Measurements from ENCODE around the gene MRTO4.
"Not testable (repeated sequence)": the region's sequence is repeated elsewhere in the genome, so short reads cannot be mapped to it uniquely, and the experiment has no call there.

Gene MRTO4

DNA sequence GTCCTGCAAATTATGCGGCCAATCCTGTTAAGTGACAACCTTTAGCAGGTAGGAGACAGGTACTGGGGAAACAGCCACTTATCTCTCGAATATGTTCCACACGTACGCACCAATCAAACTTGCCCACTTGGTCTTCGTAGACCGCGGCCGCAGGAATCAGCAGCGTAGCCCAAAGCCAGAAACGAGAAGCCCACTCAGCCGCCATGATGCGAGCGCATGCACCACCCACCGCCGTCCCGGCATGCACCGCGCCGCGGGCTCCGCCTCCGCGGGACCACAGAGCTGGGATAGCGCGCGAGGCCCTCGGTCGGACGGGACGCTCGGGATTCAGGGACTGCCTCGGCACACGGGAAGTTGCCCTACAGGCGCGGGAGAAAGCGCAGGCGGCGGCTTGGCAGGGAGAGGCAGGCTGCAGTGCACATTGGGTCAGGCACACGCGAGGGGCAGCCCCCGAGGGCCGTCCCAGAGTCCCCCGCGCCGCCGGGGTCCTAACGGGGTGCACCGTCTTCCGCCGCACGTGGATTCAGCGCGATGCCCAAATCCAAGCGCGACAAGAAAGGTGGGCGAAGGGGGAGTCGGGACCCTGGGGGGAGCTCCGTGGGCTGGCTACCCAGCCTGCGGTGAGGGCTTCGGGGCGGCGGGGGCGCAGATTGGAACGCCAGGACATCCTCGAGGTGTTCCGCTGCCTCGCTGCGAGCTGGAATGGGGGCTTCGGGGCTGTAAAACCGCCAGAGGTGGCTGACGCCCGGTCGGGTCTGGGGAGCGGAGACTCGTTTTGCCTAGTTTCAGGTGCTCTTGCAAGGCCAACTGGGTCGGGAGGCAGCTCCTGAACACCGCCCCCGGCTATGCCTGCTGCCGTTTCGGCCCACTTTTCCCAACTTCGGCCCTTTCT, at the start of gene MRTO4, which contains the start of gene EMC1:
Gene MRTO4 (plus strand): TSS at position 501 of the 892 bp plus-strand sequence. CDS start 31 bp downstream, at position 532.
Gene EMC1 (minus strand): TSS at position 220 of the 892 bp plus-strand sequence. CDS start 15 bp downstream, at position 205.
- peak; percentile 49 to 58 for DNase-seq (ENCODE audit: low read depth in 2 of 2)

DNA sequence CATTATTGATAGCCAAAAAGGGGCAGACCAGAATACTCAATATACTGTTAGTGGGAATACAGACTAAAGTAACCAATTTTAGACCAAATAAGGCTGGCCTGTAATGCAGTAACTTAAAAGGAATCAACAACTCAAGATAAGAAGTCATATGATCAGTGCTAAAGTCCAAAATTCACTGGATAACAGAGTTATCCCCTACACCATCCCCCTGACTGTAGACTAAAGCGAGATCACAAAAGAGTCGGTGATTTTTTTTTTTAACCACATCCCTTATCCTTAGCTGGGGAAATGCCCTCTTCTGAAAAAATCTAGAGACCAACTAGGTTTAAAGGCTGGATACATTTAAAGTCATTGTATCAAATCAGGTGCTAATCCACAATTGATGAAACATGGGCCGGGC, 49.2 kb upstream of the MRTO4 start:
- DNase-seq (ENCODE audit: low read depth in 2 of 2) = no peak

DNA sequence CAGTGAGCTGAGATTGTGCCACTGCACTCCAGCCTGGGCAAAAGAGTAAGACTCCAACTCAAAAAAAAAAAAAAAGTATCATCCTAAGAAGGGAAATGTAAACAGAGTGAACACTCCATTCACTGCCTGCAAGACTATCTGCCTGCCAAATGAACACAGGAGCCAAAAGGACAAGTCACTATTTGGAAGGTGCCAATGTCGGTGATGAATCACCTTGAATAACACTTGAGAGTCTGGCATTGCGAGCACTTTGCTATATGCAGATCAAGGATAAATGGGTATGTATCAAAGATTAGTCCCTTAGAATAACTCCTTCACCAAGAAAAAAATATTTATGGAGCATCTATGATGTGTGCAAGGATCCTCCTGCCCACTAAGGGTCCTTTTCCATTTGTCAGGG, 48.2 kb upstream of the MRTO4 start:
- DNase-seq (ENCODE audit: low read depth in 2 of 2) = no peak

DNA sequence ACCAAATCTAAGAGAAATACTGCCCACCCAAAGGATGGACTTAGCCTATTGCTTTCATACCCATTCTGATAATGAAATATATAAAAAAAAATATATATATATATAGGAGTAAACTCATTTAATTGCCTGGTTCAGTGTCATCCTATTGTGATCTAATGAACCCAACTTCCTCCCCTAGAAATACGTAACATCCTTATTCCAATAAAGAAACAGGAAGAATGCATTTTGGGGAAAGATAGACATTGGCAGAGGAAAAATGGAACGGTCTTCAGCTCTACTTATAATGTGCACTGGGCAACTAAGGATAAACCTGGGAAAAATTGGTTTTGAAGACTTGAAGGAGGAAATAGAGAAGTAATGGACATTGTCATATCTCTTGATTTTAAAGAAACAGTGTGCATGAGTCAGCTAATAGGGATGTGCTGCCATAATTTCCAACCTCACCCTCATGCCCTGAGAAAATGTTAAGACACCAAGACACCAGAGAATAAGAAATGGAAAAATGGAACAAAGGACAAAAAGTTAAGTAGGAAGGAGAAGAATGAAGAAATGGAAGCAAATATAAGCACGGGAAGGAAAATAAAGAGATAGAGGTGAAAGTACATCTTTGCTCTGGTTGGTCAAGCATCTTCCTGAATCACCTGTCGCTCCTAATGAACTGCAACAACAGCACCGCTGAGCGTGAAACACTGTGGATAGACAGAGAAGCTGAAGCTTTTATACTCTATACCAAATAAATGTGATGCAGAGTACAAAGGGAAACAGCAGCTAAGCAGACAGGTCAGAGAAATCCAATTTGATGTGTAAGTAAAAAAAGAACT, 46.9 kb upstream of the MRTO4 start:
- no peak for DNase-seq (ENCODE audit: low read depth in 2 of 2)

DNA sequence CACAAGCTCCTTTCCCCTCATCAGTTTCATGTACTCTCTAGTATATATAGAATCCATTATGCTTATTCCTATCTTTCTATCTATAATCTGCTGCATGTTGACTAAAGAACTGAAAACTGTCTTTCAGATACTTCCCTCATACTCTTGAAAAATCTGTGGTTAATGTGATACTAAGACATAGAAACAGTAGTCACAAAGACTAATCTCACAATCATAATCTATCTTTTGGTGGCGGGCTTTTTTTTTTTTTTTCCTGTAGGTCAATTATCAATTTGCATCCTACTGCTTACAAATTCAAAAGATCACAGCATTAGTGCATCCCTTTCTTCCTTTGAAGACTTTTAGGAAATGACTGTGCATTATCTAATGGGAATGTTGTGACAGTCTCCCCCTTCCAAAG, 46.2 kb upstream of the MRTO4 start:
- no peak for DNase-seq (ENCODE audit: low read depth in 2 of 2)

DNA sequence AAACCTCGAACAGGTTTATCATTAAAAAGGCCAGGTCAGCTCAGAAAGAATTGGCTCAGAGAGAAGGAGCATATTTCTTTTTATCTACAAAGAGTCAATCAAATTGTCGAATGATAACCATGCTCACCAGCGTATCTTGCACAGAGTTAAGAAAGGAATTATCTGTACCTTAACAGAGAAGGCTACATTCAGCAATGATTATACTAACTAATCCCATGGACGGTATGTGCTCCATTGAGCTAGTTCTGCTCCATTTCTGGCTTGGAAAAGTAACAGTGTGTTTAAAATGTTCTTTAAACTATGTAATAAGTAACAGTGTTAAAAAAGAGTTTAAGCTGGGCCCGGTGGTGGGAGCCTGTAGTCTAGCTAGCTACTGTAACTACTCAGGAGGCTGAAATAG, 45.8 kb upstream of the MRTO4 start:
- no peak for DNase-seq (ENCODE audit: low read depth in 2 of 2)

DNA sequence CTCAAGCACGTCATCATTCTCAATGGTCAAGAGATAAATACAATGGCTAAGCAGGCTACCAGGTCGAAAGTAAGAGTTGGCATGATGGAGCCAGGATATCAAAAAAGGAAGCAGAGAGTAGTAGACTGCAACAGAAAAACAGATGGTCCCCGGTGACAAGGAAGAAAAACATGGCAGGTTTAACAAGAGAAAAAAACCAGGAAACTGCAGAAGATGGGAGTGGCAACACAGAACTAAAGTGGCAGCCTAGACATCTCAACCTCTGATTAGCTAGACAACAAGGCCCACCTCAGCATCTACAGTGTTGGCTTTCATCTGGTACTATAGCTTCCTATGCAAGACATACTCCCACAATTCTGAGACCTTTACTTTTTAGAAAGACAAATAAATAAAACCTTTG, 44.7 kb upstream of the MRTO4 start:
- no peak for DNase-seq (ENCODE audit: low read depth in 2 of 2)

DNA sequence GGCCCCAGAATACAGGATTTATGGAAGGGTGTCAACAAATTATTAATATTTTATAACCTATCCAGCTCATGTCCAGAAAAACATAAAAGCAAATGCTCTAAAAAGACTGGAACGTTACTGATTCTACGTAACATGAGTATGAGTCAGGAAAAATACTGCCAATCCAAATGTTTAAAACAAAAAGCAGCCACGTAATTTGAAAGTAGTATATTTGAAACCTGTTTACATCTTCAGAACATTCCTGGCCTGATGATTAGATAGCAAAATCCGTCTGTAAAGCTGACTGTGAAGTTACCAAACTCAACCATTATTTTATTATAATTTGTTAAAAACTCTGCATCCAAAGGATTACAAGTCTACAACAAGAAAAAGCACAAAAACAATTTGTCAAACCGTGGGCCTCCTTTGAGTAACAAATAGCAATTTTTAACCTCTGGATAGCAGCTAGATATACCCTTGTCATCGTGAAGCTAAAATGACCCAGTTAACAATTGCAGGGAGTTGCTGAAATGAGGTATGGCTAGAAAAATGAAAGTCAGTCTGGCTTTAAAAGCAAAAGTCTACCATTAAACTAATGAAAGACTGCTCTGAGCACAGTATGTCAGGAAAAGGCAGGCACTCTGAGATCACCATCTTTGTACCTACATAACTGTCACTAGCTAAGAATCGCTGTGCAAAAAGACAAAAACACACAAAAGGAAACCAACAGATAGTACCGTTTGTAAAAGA, 42.7 kb upstream of the MRTO4 start:
- DNase-seq (ENCODE audit: low read depth in 2 of 2) = no peak

DNA sequence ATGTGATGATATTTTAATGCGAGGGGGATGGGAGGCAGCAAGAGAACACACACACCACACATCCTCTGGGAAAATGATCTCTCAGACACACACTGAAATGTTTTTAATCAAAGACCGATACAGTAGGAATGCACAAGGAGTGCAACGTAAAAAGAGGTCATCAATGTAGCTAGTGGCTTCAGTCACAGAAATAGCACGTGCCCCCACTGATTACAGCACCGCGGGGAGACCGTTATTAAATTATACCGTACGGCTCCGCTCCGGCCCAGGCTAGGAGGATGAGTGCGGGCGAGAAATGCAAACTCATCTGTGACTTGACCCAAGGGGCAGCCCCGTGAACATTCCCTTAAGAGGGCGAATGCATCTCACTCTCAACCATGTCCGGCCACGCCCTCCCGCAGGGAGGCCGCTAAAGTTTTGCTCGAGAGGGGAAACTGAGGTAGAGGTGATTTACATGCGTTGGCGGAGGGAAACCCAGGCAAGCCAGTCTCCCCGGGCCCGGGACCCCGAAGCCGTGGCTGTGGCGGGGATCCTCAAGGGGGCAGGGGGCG, 42.1 kb upstream of the MRTO4 start:
- no peak for DNase-seq (ENCODE audit: low read depth in 2 of 2)

DNA sequence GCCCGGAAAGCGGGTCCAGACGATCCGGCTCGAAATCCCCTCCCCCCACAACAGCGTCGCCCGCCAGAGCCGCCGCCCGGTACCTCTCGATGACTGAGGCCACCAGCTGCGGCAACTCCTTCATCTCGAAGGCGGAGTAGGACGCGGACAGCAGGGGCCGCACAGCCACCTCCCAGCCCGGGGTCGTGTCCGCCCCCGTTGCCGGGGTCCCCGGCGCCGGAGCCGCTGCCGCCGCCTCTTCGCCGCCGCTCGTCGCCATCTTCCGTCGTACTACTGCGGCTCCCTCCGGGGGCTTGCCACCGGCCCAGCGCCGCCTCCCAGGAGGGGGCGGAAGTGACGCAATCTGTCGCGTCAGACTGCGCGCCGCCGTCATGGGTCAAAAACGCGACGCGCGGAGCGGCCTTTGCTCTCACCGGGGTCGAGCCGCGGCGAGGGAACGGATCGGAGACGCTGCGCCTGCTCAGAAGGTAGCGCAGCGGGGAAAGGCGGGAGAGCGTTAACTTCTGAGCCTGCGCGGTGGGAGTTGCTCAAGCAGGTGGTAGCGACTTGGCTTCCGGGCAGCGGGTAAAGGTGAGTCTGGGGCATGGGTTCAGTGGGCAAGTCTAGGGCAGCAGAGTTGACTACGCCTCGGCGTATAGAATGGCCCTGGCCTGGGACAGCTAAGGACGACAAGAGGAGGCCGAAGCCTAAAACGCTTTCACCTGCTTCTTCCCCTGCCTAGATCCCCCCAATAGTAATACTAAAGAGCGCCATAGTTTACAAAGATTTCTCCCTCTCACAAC, 41.4 kb upstream of the MRTO4 start, which contains the start of gene UBR4:
Gene UBR4 (minus strand): TSS at position 277 of the 782 bp plus-strand sequence. CDS start 18 bp downstream, at position 259.
- DNase-seq (ENCODE audit: low read depth in 2 of 2) = peak; percentile 79 to 81

DNA sequence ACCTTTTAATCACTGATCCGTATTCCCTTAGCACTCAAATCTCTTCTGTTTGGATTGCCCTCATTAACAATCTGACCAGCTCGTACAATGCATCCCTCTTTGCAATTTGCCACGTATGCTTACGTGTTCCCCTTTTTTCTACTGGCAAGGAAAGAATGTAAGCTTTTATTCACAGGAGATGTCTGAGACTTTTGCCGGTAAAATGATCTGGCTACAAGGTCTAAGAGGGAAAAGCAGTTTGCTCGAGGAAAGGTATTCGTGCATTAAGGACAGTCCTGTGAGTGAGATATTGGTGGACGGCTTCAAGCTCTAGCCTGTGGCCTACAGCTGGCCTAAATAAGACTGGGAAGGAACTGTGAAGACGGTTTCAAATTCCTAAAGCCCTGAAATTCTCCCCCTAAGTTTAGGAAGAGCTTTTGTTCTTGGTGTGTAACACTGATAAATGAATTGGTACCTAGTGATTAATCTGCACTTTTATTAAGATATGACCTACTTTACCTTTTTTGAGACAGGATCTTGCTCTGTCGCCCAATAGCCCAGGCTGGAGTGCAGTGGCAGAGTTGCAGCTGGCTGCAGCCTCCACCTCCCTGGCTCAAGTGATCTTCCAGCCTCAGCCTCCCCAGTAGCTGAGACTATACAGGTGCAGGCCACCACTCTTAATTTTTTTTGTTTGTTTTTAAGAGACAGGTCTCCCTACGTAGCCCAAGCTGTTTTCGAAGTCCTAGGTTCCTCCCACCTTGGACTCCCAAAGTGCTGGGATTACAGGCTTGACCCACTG, 40.6 kb upstream of the MRTO4 start:
- no peak for DNase-seq (ENCODE audit: low read depth in 2 of 2)

DNA sequence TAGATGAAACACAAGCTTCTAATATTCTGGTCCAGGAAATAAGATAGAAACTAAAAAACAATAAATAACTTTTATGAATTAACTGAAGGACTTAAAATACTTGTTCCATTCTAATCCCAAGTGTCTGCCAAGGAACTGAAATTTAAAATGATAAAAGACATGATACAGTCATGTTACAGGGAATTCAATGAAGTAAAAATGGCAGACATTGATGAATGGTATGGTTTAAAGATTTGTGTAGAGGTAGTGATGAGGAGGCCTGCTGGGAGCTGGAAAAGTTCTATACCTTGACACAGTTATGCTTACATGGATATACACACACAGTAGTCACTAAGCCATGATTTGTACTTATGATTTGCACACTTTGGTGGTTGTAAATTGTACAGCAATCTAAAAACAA, 39.4 kb upstream of the MRTO4 start:
- no peak for DNase-seq (ENCODE audit: low read depth in 2 of 2)

DNA sequence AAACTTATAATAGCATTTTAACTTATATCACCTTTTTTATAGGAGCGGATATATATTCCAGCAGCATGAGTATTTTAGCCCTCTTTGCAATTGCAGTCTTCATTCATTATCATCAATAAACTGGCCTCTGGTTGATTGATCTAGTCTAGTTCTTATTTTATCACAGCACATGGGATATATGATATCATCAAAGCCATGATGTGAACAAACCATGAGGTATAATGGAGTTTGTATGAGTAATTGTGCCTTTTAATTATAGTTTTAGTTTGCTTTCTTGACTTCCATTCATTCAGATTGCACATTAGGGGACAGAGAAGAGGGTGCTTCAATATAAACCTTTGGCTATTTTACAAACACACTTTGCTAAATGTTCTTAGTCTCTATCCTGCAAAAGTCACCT, 38.0 kb upstream of the MRTO4 start:
- no peak for DNase-seq (ENCODE audit: low read depth in 2 of 2)

DNA sequence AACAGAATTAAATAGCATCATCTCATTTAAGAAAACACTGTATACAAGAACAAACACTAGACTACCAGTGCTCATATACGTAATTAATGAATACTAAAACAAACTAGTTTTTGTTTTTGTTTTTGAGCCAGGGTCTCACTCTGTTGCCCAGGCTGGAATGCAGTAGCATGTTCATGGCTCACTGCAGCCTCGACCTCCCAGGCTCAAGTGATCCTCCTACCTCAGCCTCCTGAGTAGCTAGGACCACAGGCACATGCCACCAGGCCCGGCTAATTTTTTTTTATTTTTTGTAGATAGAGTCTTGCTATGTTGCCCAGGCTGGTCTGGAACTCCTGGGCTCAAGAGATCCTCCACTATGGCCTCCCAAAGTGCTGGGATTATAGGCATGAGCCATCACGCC, 35.0 kb upstream of the MRTO4 start:
- not testable (repeated sequence) for DNase-seq (ENCODE audit: low read depth in 2 of 2)

DNA sequence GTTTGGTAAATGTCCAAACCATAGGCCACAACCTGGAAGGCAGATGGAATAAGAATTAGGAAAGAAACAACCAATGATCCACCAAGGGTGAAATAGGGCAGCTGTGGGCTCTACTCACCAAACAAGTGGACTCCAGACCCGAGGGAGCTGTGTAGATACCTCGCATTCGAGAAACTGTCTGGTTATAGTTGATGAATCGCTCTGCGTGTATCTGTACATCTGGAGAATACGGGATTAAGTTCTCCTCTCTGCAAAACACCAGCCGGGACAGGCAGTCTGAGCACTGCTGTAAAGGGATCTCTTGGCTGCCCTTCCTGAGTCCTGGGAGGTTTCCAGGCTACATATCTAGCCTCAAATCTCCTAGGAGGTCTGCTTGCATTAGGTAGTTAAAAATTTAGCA, 32.2 kb upstream of the MRTO4 start:
- DNase-seq (ENCODE audit: low read depth in 2 of 2) = no peak

DNA sequence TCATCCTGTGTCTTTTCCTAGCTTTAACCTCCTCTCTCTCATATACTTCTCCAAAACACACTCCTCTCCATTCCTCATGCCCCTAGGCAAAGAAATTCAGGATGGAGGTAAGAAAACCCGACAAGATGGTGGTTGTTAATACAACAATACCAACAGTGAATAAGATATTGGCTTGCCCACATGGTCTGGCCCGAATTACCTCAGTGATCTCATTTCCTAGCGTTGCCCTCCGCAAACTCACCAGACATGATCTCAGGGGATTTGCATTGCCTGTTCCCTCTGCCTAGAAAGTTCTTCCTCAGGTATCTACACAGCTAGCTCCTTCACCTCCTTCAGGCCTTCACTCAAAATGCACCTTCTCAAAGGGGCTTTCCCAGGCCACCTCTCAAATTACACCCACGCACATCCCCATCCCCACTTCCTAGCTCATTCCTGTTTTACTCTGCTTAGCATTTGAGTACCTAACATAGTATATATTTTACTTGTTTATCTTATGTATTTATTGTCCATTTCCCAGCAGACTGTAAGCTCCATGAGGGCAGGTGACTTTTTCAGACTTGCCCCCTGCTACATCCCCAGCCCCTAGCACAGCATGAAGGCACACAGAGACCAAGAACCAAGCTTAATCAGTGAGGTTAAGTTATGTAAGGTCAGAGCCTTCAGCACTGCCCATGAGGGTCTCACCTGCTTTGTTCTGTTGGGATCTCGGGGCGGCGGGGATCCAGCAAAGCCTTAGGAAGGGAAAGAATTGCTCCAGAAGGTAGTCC, 31.3 kb upstream of the MRTO4 start:
- no peak for DNase-seq (ENCODE audit: low read depth in 2 of 2)

DNA sequence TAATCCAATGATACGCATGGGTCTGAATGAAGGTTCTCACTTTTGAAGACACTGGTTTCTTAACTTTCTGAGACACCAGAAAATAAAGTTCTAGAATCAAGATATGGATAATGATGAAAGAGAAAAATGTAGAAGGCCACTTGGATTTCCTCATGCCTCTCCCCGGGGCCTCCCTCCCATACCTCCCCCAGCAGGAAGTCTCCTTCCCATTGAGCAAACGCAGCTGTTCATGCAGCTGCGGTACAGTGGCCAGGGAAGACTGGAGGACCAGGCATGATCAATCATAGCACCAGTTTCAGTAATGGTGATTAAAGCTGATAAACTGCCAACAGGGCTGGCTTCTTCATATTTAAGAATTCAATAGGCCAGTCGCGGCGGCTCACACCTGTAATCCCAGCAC, 30.6 kb upstream of the MRTO4 start:
- DNase-seq (ENCODE audit: low read depth in 2 of 2) = no peak

DNA sequence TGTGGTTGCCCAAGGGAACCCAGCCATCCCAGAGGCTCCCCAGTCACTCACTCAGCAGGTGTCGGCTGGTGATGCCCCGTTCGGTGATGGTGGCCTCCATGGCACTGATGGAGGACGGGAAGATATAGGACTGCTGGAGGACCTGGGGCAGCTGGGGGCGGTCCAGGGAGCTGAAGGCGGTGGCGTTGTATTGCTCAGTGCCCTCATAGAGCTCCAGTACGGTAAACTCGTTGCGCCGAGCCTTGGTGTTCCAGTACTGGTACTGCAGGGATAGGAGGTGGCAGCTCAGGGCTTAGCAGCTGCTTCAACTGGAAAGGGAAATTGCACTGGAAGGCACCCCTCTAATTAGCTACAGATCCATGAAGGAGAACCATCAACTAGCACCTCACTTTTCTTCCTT, 29.0 kb upstream of the MRTO4 start:
- no peak for DNase-seq (ENCODE audit: low read depth in 2 of 2)
